GM12865 (cell line): ENCODE measurements around the gene LYRM7.

Experiments
- DNase-seq: peaks from one replicate; pipeline ENCODE4 v3.0.0; 2010; ENCODE audit warnings: low read depth
- H3K4me3 ChIP-seq: 2 replicates; pipeline ENCODE4 v1.5.1; 2011; ENCODE audit warnings: mild to moderate bottlenecking, low read depth, low read length, control low read depth
- CTCF ChIP-seq: IDR thresholded peaks from 2 replicates; pipeline ENCODE4 v1.5.1; 2011; ENCODE audit warnings: low read length, control low read depth, low read depth, inconsistent platforms; ENCODE audit not compliant: insufficient read depth; ENCODE audit errors: missing control alignments

LYRM7 gene

GRCh38 chr5:131218392-131218791 is 47.6 kb downstream of the LYRM7 start:
- no peak overlapping the region for H3K4me3 ChIP-seq
- TF ChIP-seq CTCF, result no peak
- peak; percentile 44 for DNase-seq

GRCh38 chr5:131220566-131220965 is 49.8 kb downstream of the LYRM7 start:
- no peak for DNase-seq
- H3K4me3 ChIP-seq, result no peak overlapping the region
- TF ChIP-seq CTCF, result no peak

- no peak for DNase-seq
- H3K4me3 ChIP-seq, result peak overlapping the region; percentile 25; the same call in 1 of the 2 replicates
- no peak for TF ChIP-seq CTCF
Observed at GRCh38 chr5:131221008-131221703, 50.4 kb downstream of the LYRM7 start.

GRCh38 chr5:131221888-131222287 is 51.1 kb downstream of the LYRM7 start:
- H3K4me3 ChIP-seq, result peak overlapping the region; percentile 49
- no peak for TF ChIP-seq CTCF
- DNase-seq, result no peak

- DNase-seq, result no peak
- peak overlapping the region; percentile 49 for H3K4me3 ChIP-seq
- TF ChIP-seq CTCF, result no peak
Observed at GRCh38 chr5:131222731-131223130, 52.0 kb downstream of the LYRM7 start.

GRCh38 chr5:131223751-131224386 is 53.1 kb downstream of the LYRM7 start:
- H3K4me3 ChIP-seq, result peak overlapping the region; percentile 49
- no peak for DNase-seq
- TF ChIP-seq CTCF, result no peak
